ENCODE results near the gene PIP5K1A. TPM values are rescaled to one million over a fixed set of nuclear protein-coding genes. Genes with fewer than 3 reads are reported as not detected.
"Not testable (repeated sequence)": the region's sequence is repeated elsewhere in the genome, so short reads cannot be mapped to it uniquely, and the experiment has no call there.

The PIP5K1A gene
- total RNA-seq, 3 donors from 2014 or later: 98.5 to 110 (median 100) TPM

- ATAC-seq (peak; percentile 27), DNase-seq (peak; percentile 9)
- Mint-ChIP-seq H3K9me3 (no peaks in the 10 kb centered on the region), H3K36me3 (ENCODE audit: insufficient read depth) (peaks cover 4% of the 10 kb centered on the region), H3K4me1 (ENCODE audit: low read depth) (peaks cover 37% of the 10 kb centered on the region), H3K27me3 (ENCODE audit: low read depth) (peaks cover 2% of the 10 kb centered on the region), H3K4me3 (peak overlapping the region; percentile 99)
Measured at GRCh38 chr1:151199873-151200581, 1.7 kb downstream of the PIP5K1A start.

GRCh38 chr1:151205381-151205965 lies 7.1 kb downstream of the PIP5K1A start:
- H3K36me3 Mint-ChIP-seq (ENCODE audit: insufficient read depth): not testable (repeated sequence)

GRCh38 chr1:151210830-151211229 lies 12.5 kb downstream of the PIP5K1A start:
- DNase-seq: no peak
- no peak overlapping the region for H3K4me3 Mint-ChIP-seq
- H3K9me3 Mint-ChIP-seq: no peaks in the 10 kb centered on the region
- H3K4me1 Mint-ChIP-seq (ENCODE audit: low read depth): peaks cover 28% of the 10 kb centered on the region
- ATAC-seq: no peak
- H3K36me3 Mint-ChIP-seq (ENCODE audit: insufficient read depth): peaks cover 16% of the 10 kb centered on the region
- H3K27me3 Mint-ChIP-seq (ENCODE audit: low read depth): no peaks in the 10 kb centered on the region

More at GRCh38 chr1:151205381-151205965, 7.1 kb downstream of the PIP5K1A start:
- H3K27me3 Mint-ChIP-seq (ENCODE audit: low read depth); ATAC-seq; H3K4me3 Mint-ChIP-seq; H3K9me3 Mint-ChIP-seq; DNase-seq: not testable (repeated sequence)
- peaks cover 18% of the 10 kb centered on the region for H3K4me1 Mint-ChIP-seq (ENCODE audit: low read depth)

GRCh38 chr1:151211972-151212705 lies 13.8 kb downstream of the PIP5K1A start:
- no peaks in the 10 kb centered on the region for H3K27me3 Mint-ChIP-seq (ENCODE audit: low read depth)
- peaks cover 29% of the 10 kb centered on the region for H3K4me1 Mint-ChIP-seq (ENCODE audit: low read depth)
- H3K9me3 Mint-ChIP-seq: no peaks in the 10 kb centered on the region
- ATAC-seq (peak in 1 of 2 donors; percentile 57), DNase-seq (no peak)
- H3K4me3 Mint-ChIP-seq: peak overlapping the region; percentile 54
- H3K36me3 Mint-ChIP-seq (ENCODE audit: insufficient read depth): peaks cover 16% of the 10 kb centered on the region

- Mint-ChIP-seq H3K4me1 (ENCODE audit: low read depth) (peaks cover 31% of the 10 kb centered on the region), H3K4me3 (no peak overlapping the region), H3K36me3 (ENCODE audit: insufficient read depth) (peaks cover 17% of the 10 kb centered on the region), H3K9me3 (no peaks in the 10 kb centered on the region), H3K27me3 (ENCODE audit: low read depth) (no peaks in the 10 kb centered on the region)
- ATAC-seq (no peak), DNase-seq (no peak)
Measured at GRCh38 chr1:151213560-151213959, 15.2 kb downstream of the PIP5K1A start.

- DNase-seq (no peak), ATAC-seq (no peak)
- Mint-ChIP-seq H3K4me1 (ENCODE audit: low read depth) (peaks cover 4% of the 10 kb centered on the region), H3K9me3 (no peaks in the 10 kb centered on the region), H3K27me3 (ENCODE audit: low read depth) (no peaks in the 10 kb centered on the region), H3K36me3 (ENCODE audit: insufficient read depth) (peaks cover 11% of the 10 kb centered on the region), H3K4me3 (no peak overlapping the region)
Measured at GRCh38 chr1:151221616-151222015, 23.3 kb downstream of the PIP5K1A start.

- H3K36me3 Mint-ChIP-seq (ENCODE audit: insufficient read depth): peaks cover 11% of the 10 kb centered on the region
- no peaks in the 10 kb centered on the region for H3K27me3 Mint-ChIP-seq (ENCODE audit: low read depth)
- peaks cover 2% of the 10 kb centered on the region for H3K4me1 Mint-ChIP-seq (ENCODE audit: low read depth)
- DNase-seq (no peak), ATAC-seq (no peak)
- no peak overlapping the region for H3K4me3 Mint-ChIP-seq
- H3K9me3 Mint-ChIP-seq: no peaks in the 10 kb centered on the region
Measured at GRCh38 chr1:151222130-151222529, 23.8 kb downstream of the PIP5K1A start.

GRCh38 chr1:151235235-151235634 lies 36.9 kb downstream of the PIP5K1A start:
- no peaks in the 10 kb centered on the region for H3K4me1 Mint-ChIP-seq (ENCODE audit: low read depth)
- ATAC-seq (no peak), DNase-seq (no peak)
- H3K36me3 Mint-ChIP-seq (ENCODE audit: insufficient read depth): peaks cover 37% of the 10 kb centered on the region
- no peaks in the 10 kb centered on the region for H3K9me3 Mint-ChIP-seq
- H3K27me3 Mint-ChIP-seq (ENCODE audit: low read depth): no peaks in the 10 kb centered on the region
- no peak overlapping the region for H3K4me3 Mint-ChIP-seq

GRCh38 chr1:151237678-151238466 lies 39.5 kb downstream of the PIP5K1A start:
- Mint-ChIP-seq H3K36me3 (ENCODE audit: insufficient read depth) (peaks cover 34% of the 10 kb centered on the region), H3K4me1 (ENCODE audit: low read depth) (no peaks in the 10 kb centered on the region), H3K9me3 (no peaks in the 10 kb centered on the region), H3K4me3 (no peak overlapping the region), H3K27me3 (ENCODE audit: low read depth) (no peaks in the 10 kb centered on the region)
- DNase-seq: no peak
- no peak for ATAC-seq

GRCh38 chr1:151238467-151238739 lies 40.1 kb downstream of the PIP5K1A start:
- H3K9me3 Mint-ChIP-seq: no peaks in the 10 kb centered on the region
- ATAC-seq: no peak
- no peaks in the 10 kb centered on the region for H3K4me1 Mint-ChIP-seq (ENCODE audit: low read depth)
- no peak for DNase-seq
- no peaks in the 10 kb centered on the region for H3K27me3 Mint-ChIP-seq (ENCODE audit: low read depth)
- H3K4me3 Mint-ChIP-seq: no peak overlapping the region
- peaks cover 38% of the 10 kb centered on the region for H3K36me3 Mint-ChIP-seq (ENCODE audit: insufficient read depth)

GRCh38 chr1:151242442-151242841 lies 44.1 kb downstream of the PIP5K1A start:
- Mint-ChIP-seq H3K4me3 (no peak overlapping the region), H3K9me3 (no peaks in the 10 kb centered on the region), H3K27me3 (ENCODE audit: low read depth) (no peaks in the 10 kb centered on the region), H3K4me1 (ENCODE audit: low read depth) (no peaks in the 10 kb centered on the region), H3K36me3 (ENCODE audit: insufficient read depth) (peaks cover 47% of the 10 kb centered on the region)
- DNase-seq (no peak), ATAC-seq (no peak)

GRCh38 chr1:151243683-151244216 lies 45.4 kb downstream of the PIP5K1A start:
- Mint-ChIP-seq H3K36me3 (ENCODE audit: insufficient read depth) (peaks cover 47% of the 10 kb centered on the region), H3K27me3 (ENCODE audit: low read depth) (no peaks in the 10 kb centered on the region), H3K9me3 (no peaks in the 10 kb centered on the region), H3K4me3 (no peak overlapping the region), H3K4me1 (ENCODE audit: low read depth) (no peaks in the 10 kb centered on the region)
- ATAC-seq (no peak), DNase-seq (no peak)

- H3K4me3 Mint-ChIP-seq: no peak overlapping the region
- H3K4me1 Mint-ChIP-seq (ENCODE audit: low read depth): no peaks in the 10 kb centered on the region
Measured at GRCh38 chr1:151246786-151247185, 48.4 kb downstream of the PIP5K1A start.

More at GRCh38 chr1:151246786-151247185, 48.4 kb downstream of the PIP5K1A start:
- ATAC-seq: no peak
- H3K36me3 Mint-ChIP-seq (ENCODE audit: insufficient read depth): peaks cover 50% of the 10 kb centered on the region
- DNase-seq: no peak
- H3K9me3 Mint-ChIP-seq: no peaks in the 10 kb centered on the region
- no peaks in the 10 kb centered on the region for H3K27me3 Mint-ChIP-seq (ENCODE audit: low read depth)
